ENCODE data around the gene PRICKLE3.

Gene PRICKLE3

DNA sequence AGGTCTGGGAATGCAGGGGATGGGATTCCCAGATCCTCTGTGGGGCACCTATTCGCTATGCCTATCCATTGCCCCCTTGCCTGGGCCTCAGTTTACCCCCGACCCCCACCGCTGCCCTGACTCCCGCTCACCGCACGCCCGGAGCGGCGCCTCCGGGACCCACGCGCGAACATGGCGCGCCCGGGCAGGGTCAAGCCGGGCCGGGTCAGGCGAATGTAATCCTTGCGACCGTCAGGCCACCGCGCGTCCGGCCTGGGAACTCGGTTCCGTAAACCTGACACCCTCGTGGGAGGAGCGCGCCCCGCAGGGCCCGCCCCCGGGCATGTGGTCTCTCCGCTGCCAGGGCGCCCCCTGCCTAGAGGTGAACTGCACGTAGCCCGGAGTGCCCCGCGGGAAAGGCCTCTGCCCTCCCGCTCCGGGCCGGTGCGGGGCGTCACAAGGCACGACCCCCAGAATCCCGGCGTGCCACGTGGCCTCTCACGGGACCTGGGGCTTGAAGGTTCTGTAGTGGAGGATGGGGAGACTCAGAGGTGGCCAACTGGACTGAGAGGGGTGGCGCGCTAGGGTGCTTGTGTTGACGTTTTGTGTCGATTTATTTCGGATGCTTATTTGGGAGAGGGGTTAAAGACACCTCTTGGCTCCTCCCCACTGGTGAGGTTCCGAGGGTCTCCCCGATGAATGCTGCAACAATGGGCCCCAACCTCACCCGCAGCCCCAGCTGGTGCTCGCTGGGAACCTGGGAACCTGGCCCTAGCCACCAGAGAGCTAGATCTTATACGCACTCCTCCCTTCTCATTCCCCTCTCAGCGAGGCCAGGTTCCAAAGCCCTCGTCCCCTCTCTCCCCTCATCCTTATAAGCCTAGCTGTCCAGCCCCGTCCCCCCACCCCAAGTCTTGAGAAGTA lies at the start of gene PRICKLE3:
Gene PRICKLE3, minus strand, starts transcription at position 249 of the 903 bp plus-strand sequence. Its CDS starts 76 bp downstream, at position 173.
- DNase-seq: peak; percentile 69

GRCh38 chrX:49233887-49234555 lies 47.8 kb upstream of the PRICKLE3 start:
- no peak for DNase-seq

- no peak for DNase-seq
Observed at GRCh38 chrX:49233176-49233575, 47.0 kb upstream of the PRICKLE3 start, which contains the start of gene CACNA1F. Gene CACNA1F (minus strand): TSS chrX:49233340. CDS start chrX:49233309, 31 bp downstream.

GRCh38 chrX:49232525-49232924 lies 46.4 kb upstream of the PRICKLE3 start:
- DNase-seq: no peak

GRCh38 chrX:49231333-49232000 lies 45.3 kb upstream of the PRICKLE3 start:
- no peak for DNase-seq

DNA sequence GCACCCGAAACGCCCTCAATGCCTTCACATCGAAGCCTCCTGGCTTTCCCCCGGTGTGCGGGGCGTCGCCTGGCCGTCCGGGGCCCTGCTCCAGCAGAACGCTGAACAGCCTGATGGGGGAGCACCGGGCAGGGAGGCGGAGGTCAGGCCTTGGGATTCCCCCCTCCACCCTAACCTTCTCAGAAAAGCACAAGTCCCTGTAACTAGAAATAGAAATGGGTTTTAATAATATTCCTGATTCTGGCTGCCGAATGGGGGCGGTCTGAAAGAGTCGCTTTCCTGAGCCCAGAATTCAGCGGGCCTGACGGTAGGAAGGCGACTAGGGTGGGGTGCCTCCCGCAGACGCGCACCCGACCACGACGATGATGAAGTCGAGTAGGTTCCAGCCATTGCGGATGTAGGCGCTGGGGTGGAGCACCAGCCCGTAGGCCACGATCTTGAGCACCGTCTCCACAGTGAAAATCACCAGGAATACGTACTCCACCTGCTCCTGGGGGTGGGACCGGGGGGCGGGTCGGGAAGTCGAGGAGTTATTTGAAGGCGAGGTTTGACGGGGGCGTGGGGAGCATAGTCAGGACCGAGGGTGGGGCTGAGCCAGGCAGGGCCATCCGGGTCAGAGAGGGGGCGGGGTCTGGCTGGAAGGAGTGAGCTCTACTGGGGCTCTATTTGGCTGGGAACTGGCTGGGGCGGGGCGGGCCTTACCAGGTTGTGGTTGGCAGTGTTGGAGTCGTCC lies 44.5 kb upstream of the PRICKLE3 start:
- DNase-seq: peak; percentile 66

GRCh38 chrX:49228185-49228584 lies 42.0 kb upstream of the PRICKLE3 start:
- no peak for DNase-seq

DNA sequence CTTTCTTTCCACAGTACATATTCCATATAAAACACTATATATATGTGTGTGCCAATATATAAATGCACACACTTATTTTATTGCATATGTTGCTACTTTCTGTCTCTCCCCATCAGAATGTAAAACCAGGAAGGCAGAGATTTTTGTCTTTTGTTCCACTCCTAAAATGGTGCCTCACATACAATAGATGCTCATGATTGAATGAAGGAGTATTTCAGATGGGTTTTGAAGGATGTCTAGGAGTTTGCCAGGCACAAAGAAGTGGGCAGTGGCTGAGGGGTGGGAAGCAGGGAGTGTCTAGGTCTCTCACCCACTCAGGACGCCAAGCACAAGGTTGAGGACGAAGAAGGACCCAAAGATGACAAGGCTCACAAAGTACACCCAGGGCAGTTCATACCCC lies 41.6 kb upstream of the PRICKLE3 start:
- no peak for DNase-seq

DNA sequence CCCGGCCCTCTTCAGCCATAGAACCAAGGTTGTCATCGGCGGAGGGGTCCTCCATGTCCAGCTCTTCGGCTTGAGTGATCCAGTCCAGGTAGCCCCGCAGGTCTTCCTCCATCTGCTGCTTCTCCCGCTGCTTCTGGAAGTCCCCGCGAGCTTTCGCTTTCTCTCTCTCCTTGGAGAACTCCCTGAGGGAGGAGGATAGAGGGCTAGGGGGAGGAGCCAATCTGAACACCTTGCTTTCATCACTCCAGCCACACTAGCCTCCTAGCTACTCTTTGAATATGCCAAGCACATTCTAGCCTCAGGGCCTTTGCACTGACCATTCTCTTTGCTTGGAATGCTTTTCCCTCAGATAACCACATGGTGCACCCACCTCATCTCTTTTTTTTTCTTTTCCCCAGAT lies 40.8 kb upstream of the PRICKLE3 start:
- DNase-seq: no peak

- DNase-seq: no peak
Observed at GRCh38 chrX:49225858-49226257, 39.7 kb upstream of the PRICKLE3 start.

- no peak for DNase-seq
Observed at GRCh38 chrX:49221868-49222267, 35.7 kb upstream of the PRICKLE3 start.

DNA sequence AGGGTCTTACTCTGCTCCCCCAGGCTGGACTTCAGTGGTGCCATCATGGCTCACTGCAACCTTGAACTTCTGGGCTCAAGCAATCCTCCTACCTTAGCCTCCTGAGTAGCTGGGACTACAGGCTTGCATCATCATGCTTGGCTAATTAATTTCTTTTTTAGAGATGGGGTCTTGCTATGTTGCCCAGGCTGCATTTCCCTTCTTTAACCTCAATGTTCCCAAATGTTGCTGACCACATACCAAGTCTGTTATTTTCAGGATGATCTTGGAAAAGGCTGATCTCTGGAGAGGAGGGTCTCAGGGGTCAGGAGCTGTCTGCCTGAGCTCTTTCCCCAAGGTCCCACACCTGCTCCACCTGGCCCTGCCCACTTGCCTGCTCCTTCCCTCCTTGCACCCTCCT lies 33.9 kb upstream of the PRICKLE3 start:
- no peak for DNase-seq

DNA sequence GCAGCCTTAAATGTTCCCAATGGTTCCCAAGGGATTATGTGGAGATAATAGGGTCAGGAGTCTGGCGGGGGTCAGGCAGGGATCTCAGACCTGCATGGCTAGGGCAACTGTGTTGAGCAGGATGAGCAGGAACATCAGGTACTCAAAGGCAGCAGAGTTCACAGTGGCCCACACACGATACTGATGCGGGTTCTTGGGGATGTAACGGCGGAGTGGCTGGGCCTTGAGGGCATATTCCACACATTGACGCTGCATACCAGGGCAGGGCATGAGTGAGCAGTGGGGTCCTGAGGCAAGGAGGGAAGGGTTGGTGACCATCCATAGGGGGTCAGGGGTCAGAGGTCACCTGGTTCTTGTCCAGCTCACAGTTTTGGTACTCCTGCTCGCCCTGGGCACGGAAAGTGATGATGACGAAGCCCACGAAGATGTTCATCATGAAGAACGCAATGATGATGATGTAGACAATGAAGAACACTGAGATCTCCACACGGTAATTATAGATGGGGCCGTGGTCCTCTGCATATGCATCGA lies 28.9 kb upstream of the PRICKLE3 start:
- no peak for DNase-seq

DNA sequence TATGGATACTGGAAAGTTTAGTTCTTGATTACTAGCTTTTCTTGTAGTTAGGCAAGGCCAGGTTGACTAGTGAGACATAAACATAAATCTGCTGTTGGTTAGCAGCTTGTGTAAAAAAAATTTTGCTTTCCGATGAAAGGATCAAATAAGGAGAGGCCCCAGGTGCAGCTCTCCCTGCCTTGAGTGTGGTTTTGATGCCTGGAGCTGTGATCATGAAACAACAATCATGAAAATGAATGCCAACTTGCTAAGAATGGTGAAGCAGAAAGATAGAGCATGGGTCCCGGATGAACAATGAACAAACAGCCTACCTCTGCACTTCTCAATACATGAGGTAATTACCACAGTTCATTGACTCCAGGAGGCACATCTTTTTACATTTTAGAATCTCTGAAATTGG lies 28.2 kb upstream of the PRICKLE3 start:
- DNase-seq: no peak

DNA sequence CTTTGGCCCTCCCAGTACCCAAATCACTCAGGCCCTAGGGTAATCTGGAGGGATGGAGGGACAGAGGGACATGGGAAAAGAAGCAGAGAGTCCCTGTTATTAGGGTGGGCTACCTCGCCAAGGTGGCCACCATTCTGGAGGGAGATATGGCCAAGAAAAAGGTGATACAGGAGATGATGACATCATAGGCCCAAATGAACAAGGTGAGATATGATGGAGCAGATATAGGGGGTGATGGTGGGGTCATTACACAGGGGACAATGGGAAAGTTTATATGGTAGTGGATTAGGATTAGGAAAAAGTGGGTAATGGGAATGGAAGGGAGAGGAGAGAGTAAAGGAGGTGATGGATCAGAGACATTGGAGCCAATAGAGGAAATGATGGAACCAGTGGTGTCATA lies 26.7 kb upstream of the PRICKLE3 start:
- no peak for DNase-seq

DNA sequence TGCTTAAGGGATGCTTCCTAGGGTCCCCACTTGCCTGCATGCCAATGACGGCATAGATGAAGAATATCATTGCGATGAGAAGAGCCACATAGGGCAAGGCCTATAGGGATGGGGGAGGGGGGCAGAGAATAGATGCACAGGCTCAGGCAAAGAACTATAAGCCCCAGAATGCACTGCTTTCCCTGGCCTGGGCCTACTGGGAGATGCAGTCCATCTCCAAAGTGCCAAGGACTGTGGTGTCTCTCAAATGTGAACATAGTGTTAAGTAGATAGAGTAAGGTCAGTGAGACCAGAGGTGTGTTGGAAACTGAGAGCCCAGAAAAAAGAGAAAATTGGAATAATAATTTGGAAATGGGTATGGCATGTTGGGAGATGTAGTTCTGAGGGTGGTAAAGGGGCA lies 26.0 kb upstream of the PRICKLE3 start:
- no peak for DNase-seq

DNA sequence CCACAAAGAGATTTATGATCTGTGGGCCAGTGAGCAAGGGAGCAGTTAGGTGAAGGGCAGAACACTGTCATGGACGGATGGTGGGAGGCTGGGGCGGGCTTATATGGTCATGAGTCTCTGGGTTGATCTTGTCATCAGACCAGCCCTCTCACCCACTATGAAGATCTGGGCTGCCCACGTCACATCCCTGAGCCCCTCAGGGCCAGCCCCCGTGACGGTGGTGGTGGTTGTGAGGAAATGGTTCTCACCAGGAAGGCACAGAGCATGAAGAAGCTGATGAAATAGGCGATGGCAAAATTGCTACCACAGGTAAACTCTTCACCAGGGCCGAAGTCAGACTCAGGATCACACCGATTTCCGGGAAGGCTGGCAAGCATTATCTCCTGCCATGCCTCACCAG lies 24.9 kb upstream of the PRICKLE3 start:
- no peak for DNase-seq

DNA sequence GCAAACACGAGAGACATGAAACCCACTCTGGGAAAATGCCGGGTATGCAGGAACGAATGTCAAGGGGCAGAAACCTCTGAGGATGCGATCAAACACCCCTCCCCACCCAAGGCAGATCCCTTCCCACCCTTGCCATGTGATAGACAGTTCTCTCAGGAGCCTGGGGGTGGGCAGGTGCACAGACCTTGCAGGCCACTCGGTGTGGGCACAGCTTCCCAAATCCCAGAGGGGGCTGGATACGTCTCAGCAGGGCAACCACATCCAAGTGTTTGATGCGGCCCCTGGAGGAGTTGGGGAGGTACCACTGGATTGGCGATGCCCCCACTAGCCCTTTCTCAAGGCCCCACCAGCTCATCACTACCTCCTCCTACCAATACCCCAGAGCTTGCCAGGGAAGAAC lies 24.2 kb upstream of the PRICKLE3 start:
- DNase-seq: no peak

- no peak for DNase-seq
Observed at GRCh38 chrX:49209434-49210251, 23.5 kb upstream of the PRICKLE3 start.

GRCh38 chrX:49208399-49208798 lies 22.2 kb upstream of the PRICKLE3 start:
- DNase-seq: no peak

- DNase-seq: no peak
Observed at GRCh38 chrX:49206543-49206942, 20.4 kb upstream of the PRICKLE3 start.

DNA sequence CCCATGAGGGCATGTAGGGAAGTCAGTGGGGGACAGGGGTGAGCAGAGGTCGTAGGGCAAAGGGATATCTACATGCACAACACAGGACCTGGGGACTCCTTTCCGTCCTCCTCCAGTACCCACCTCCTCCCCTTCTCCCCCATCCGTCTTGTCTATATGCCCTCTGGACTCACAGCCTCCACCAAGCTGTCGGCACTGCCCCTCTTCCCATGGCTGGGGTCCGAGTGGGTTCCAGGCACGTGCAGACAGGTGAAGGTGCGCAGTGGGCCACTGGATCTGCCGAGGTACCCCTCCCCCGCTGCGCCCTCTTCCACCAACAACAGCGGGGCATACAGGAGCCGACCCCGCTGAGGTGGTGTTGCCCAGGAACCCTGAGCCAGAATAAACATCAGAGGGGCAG lies 19.3 kb upstream of the PRICKLE3 start:
- no peak for DNase-seq

All from activated CD4-positive, CD25-positive, alpha-beta regulatory T cell treated with anti-CD3 and anti-CD28 coated beads, Interleukin-2, amount 50 U/mL, for 72 hours (primary cell).